WTC11 (cell line): ENCODE data around the gene CCL8. TPM values are rescaled to one million over a fixed set of nuclear protein-coding genes. Genes with fewer than 3 reads are reported as not detected.

Source experiments
- ATAC-seq: fragments of 200-7000 bp; cut with Tn5 transposase; 2 replicates; pipeline ENCODE4 v1.10.0; 2021; ENCODE audit warnings: mild to moderate bottlenecking, moderate library complexity
- CTCF ChIA-PET: fragments of 300-600 bp; sonication (Branson Sonifier 250); formaldehyde crosslinking; loops from one replicate; lab custom pipeline; 2021; ENCODE audit warnings: antibody characterized with exemption; lab: Charles Lee
- POLR2A ChIA-PET: fragments of 350-600 bp; sonication (Branson Sonifier 250); formaldehyde crosslinking; loops from one replicate; lab custom pipeline; 2021; ENCODE audit warnings: antibody characterized with exemption; lab: Charles Lee
- DNase-seq: peaks from one replicate; pipeline ENCODE4 v3.0.0; 2021; ENCODE audit warnings: low spot score
- H3K27ac Mint-ChIP-seq: 2 replicates; pipeline ENCODE4 v1.8.0; 2021; ENCODE audit warnings: mixed read lengths
- H3K27me3 Mint-ChIP-seq: 2 replicates; pipeline ENCODE4 v1.8.0; 2021; ENCODE audit warnings: low read depth, mild to moderate bottlenecking, moderate library complexity, mixed read lengths
- H3K36me3 Mint-ChIP-seq: 2 replicates; pipeline ENCODE4 v1.8.0; 2021; ENCODE audit warnings: mixed read lengths
- H3K4me1 Mint-ChIP-seq: 2 replicates; pipeline ENCODE4 v1.8.0; 2022; ENCODE audit warnings: mixed read lengths
- H3K4me3 Mint-ChIP-seq: 2 replicates; pipeline ENCODE4 v1.8.0; 2021; ENCODE audit warnings: mild to moderate bottlenecking, moderate library complexity, mixed read lengths
- H3K9me3 Mint-ChIP-seq: 2 replicates; pipeline ENCODE4 v1.8.0; 2021; ENCODE audit warnings: mixed read lengths
- AR ChIP-seq: fragments of 250-450 bp; sonication (Bioruptor Pico); IDR thresholded peaks from 2 replicates; pipeline ENCODE4 v1.9.0; 2021; ENCODE audit warnings: mild to moderate bottlenecking
- ATF2 ChIP-seq: sonication (generic); formaldehyde crosslinking; IDR thresholded peaks from 2 replicates; pipeline ENCODE4 v1.8.1; 2022; ENCODE audit warnings: low read depth, missing genetic modification reagents, borderline replicate concordance
- CREB1 ChIP-seq: sonication (generic); formaldehyde crosslinking; IDR thresholded peaks from 2 replicates; pipeline ENCODE4 v1.8.0; 2023; ENCODE audit warnings: mild to moderate bottlenecking, missing genetic modification reagents
- EMX1 ChIP-seq: fragments of 250-450 bp; sonication (Bioruptor Pico); IDR thresholded peaks from 2 replicates; pipeline ENCODE4 v1.8.0; 2021; ENCODE audit warnings: mild to moderate bottlenecking
- ESRRA ChIP-seq: sonication (generic); formaldehyde crosslinking; IDR thresholded peaks from 2 replicates; pipeline ENCODE4 v1.8.1; 2022; ENCODE audit warnings: mild to moderate bottlenecking, missing genetic modification reagents, borderline replicate concordance
- FOXK1 ChIP-seq: sonication (generic); formaldehyde crosslinking; IDR thresholded peaks from 2 replicates; pipeline ENCODE4 v1.8.0; 2022; ENCODE audit warnings: mild to moderate bottlenecking, moderate library complexity, missing genetic modification reagents
- IRF2 ChIP-seq: sonication (generic); formaldehyde crosslinking; IDR thresholded peaks from 2 replicates; pipeline ENCODE4 v1.8.0; 2022; ENCODE audit warnings: low read depth, missing genetic modification reagents, borderline replicate concordance
- NFATC4 ChIP-seq: fragments of 250-450 bp; sonication (Bioruptor Pico); IDR thresholded peaks from 2 replicates; pipeline ENCODE4 v1.9.0; 2021; ENCODE audit warnings: mild to moderate bottlenecking
- NR2C2 ChIP-seq: sonication (generic); formaldehyde crosslinking; IDR thresholded peaks from 2 replicates; pipeline ENCODE4 v1.8.0; 2022; ENCODE audit warnings: mild to moderate bottlenecking, missing genetic modification reagents
- NR3C1 ChIP-seq: sonication (generic); formaldehyde crosslinking; conservative IDR thresholded peaks from 2 replicates; pipeline ENCODE4 v1.8.1; 2023; ENCODE audit warnings: low read depth, mild to moderate bottlenecking, missing genetic modification reagents
- OVOL2 ChIP-seq: fragments of 250-450 bp; sonication (Bioruptor Pico); IDR thresholded peaks from 2 replicates; pipeline ENCODE4 v1.9.0; 2021; ENCODE audit warnings: mild to moderate bottlenecking, borderline replicate concordance
- SMAD3 ChIP-seq: sonication (generic); formaldehyde crosslinking; IDR thresholded peaks from 2 replicates; pipeline ENCODE4 v1.8.0; 2022; ENCODE audit warnings: missing genetic modification reagents, mild to moderate bottlenecking, borderline replicate concordance
- ZBTB21 ChIP-seq: sonication (generic); formaldehyde crosslinking; IDR thresholded peaks from 2 replicates; pipeline ENCODE4 v1.8.1; 2023; ENCODE audit warnings: mild to moderate bottlenecking, missing genetic modification reagents, borderline replicate concordance
- ZNF121 ChIP-seq: sonication (generic); formaldehyde crosslinking; IDR thresholded peaks from 2 replicates; pipeline ENCODE4 v1.8.0; 2023; ENCODE audit warnings: missing genetic modification reagents
- ZNF219 ChIP-seq: sonication (generic); formaldehyde crosslinking; IDR thresholded peaks from 2 replicates; pipeline ENCODE4 v1.8.0; 2023; ENCODE audit warnings: missing genetic modification reagents, mild to moderate bottlenecking, borderline replicate concordance
- ZNF396 ChIP-seq: fragments of 250-450 bp; sonication (Bioruptor Pico); IDR thresholded peaks from 2 replicates; pipeline ENCODE4 v1.8.0; 2021; ENCODE audit warnings: mild to moderate bottlenecking, moderate library complexity, borderline replicate concordance
- ZNF416 ChIP-seq: fragments of 250-450 bp; sonication (Bioruptor Pico); IDR thresholded peaks from 2 replicates; pipeline ENCODE4 v1.9.0; 2021; ENCODE audit warnings: mild to moderate bottlenecking, inconsistent platforms
- ZNF423 ChIP-seq: fragments of 250-450 bp; sonication (Bioruptor Pico); IDR thresholded peaks from 2 replicates; pipeline ENCODE4 v2.1.2; 2022; ENCODE audit warnings: mild to moderate bottlenecking, moderate library complexity
- total RNA-seq: library from RNA; stranded (reverse); gene quantifications from 3 replicates; pipeline ENCODE4 v1.2.3, GENCODE V29; 2021
- TF ChIP-seq, protein P1 (sequence below): sonication (generic); formaldehyde crosslinking; IDR thresholded peaks from 2 replicates; pipeline ENCODE4 v1.8.0; 2022; ENCODE audit warnings: missing genetic modification reagents
- TF ChIP-seq, protein P2 (sequence below): sonication (generic); formaldehyde crosslinking; IDR thresholded peaks from 2 replicates; pipeline ENCODE4 v1.8.0; 2022; ENCODE audit warnings: mild to moderate bottlenecking, missing genetic modification reagents
- TF ChIP-seq, protein P3 (sequence below): sonication (generic); formaldehyde crosslinking; IDR thresholded peaks from 2 replicates; pipeline ENCODE4 v1.8.1; 2023; ENCODE audit warnings: mild to moderate bottlenecking, missing genetic modification reagents
- TF ChIP-seq, protein P4 (sequence below): sonication (generic); formaldehyde crosslinking; conservative IDR thresholded peaks from 2 replicates; pipeline ENCODE4 v1.8.1; 2022; ENCODE audit warnings: mild to moderate bottlenecking, missing genetic modification reagents
- TF ChIP-seq, protein P5 (sequence below): fragments of 250-450 bp; sonication (Bioruptor Pico); IDR thresholded peaks from 2 replicates; pipeline ENCODE4 v1.9.0; 2021; ENCODE audit warnings: mild to moderate bottlenecking

Gene CCL8
- total RNA-seq, 1 experiment from 2014 or later = not detected

- CTCF ChIA-PET = interaction anchor here (6.8 kb wide), 1 partner anchor 156 kb away, joined by 346 read pairs; no protein-coding TSS in a partner anchor
- Mint-ChIP-seq H3K4me3 (no peak overlapping the region), H3K4me1 (peaks cover 3% of the 10 kb centered on the region; the same call in 1 of the 2 replicates), H3K27me3 (peaks cover 13% of the 10 kb centered on the region; the same call in 1 of the 2 replicates), H3K9me3 (peaks cover 4% of the 10 kb centered on the region), H3K36me3 (no peaks in the 10 kb centered on the region; the same call in 1 of the 2 replicates), H3K27ac (no peak overlapping the region)
- TF ChIP-seq AR (CRISPR knock-in tag) (no peak), ZNF219 (CRISPR knock-in tag) (no peak), ZNF423 (no peak), FOXK1 (no peak), SMAD3 (CRISPR knock-in tag) (no peak), IRF2 (CRISPR knock-in tag) (no peak), ZNF396 (CRISPR knock-in tag) (no peak), ATF2 (CRISPR knock-in tag) (no peak), EMX1 (CRISPR knock-in tag) (no peak)
- TF ChIP-seq, protein P1, sequence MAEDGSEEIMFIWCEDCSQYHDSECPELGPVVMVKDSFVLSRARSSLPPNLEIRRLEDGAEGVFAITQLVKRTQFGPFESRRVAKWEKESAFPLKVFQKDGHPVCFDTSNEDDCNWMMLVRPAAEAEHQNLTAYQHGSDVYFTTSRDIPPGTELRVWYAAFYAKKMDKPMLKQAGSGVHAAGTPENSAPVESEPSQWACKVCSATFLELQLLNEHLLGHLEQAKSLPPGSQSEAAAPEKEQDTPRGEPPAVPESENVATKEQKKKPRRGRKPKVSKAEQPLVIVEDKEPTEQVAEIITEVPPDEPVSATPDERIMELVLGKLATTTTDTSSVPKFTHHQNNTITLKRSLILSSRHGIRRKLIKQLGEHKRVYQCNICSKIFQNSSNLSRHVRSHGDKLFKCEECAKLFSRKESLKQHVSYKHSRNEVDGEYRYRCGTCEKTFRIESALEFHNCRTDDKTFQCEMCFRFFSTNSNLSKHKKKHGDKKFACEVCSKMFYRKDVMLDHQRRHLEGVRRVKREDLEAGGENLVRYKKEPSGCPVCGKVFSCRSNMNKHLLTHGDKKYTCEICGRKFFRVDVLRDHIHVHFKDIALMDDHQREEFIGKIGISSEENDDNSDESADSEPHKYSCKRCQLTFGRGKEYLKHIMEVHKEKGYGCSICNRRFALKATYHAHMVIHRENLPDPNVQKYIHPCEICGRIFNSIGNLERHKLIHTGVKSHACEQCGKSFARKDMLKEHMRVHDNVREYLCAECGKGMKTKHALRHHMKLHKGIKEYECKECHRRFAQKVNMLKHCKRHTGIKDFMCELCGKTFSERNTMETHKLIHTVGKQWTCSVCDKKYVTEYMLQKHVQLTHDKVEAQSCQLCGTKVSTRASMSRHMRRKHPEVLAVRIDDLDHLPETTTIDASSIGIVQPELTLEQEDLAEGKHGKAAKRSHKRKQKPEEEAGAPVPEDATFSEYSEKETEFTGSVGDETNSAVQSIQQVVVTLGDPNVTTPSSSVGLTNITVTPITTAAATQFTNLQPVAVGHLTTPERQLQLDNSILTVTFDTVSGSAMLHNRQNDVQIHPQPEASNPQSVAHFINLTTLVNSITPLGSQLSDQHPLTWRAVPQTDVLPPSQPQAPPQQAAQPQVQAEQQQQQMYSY (CRISPR knock-in tag) = no peak
- TF ChIP-seq, protein P2, sequence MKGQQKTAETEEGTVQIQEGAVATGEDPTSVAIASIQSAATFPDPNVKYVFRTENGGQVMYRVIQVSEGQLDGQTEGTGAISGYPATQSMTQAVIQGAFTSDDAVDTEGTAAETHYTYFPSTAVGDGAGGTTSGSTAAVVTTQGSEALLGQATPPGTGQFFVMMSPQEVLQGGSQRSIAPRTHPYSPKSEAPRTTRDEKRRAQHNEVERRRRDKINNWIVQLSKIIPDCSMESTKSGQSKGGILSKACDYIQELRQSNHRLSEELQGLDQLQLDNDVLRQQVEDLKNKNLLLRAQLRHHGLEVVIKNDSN (CRISPR knock-in tag) = no peak
- TF ChIP-seq, protein P3, sequence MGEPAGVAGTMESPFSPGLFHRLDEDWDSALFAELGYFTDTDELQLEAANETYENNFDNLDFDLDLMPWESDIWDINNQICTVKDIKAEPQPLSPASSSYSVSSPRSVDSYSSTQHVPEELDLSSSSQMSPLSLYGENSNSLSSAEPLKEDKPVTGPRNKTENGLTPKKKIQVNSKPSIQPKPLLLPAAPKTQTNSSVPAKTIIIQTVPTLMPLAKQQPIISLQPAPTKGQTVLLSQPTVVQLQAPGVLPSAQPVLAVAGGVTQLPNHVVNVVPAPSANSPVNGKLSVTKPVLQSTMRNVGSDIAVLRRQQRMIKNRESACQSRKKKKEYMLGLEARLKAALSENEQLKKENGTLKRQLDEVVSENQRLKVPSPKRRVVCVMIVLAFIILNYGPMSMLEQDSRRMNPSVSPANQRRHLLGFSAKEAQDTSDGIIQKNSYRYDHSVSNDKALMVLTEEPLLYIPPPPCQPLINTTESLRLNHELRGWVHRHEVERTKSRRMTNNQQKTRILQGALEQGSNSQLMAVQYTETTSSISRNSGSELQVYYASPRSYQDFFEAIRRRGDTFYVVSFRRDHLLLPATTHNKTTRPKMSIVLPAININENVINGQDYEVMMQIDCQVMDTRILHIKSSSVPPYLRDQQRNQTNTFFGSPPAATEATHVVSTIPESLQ = no peak
- DNase-seq = no peak
- POLR2A ChIA-PET = no interaction called here
- ATAC-seq = no peak
Observed at GRCh38 chr17:34358631-34359030, 39.4 kb downstream of the CCL8 start.

GRCh38 chr17:34360601-34361270, 41.5 kb downstream of the CCL8 start:
- no peaks in the 10 kb centered on the region for H3K9me3 Mint-ChIP-seq
- POLR2A ChIA-PET = interaction anchor here (1.2 kb wide), 2 partner anchors 159 to 160 kb away, joined by 4 to 7 read pairs; no protein-coding TSS in a partner anchor
- TF ChIP-seq NR2C2 (CRISPR knock-in tag) (no peak), NFATC4 (CRISPR knock-in tag) (no peak), ZNF416 (CRISPR knock-in tag) (no peak), ZNF121 (no peak), CREB1 (CRISPR knock-in tag) (no peak), OVOL2 (CRISPR knock-in tag) (no peak), ZBTB21 (CRISPR knock-in tag) (no peak), ZNF219 (CRISPR knock-in tag) (no peak), NR3C1 (CRISPR knock-in tag) (no peak), ESRRA (no peak)
- TF ChIP-seq, protein P4, sequence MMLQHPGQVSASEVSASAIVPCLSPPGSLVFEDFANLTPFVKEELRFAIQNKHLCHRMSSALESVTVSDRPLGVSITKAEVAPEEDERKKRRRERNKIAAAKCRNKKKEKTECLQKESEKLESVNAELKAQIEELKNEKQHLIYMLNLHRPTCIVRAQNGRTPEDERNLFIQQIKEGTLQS (CRISPR knock-in tag) = no peak
- TF ChIP-seq, protein P5, sequence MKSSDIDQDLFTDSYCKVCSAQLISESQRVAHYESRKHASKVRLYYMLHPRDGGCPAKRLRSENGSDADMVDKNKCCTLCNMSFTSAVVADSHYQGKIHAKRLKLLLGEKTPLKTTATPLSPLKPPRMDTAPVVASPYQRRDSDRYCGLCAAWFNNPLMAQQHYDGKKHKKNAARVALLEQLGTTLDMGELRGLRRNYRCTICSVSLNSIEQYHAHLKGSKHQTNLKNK (CRISPR knock-in tag) = no peak
- no peak for ATAC-seq
- H3K27me3 Mint-ChIP-seq = peaks cover 13% of the 10 kb centered on the region; the same call in 1 of the 2 replicates
- H3K4me3 Mint-ChIP-seq = no peak overlapping the region
- DNase-seq = no peak
- no peaks in the 10 kb centered on the region for H3K36me3 Mint-ChIP-seq
- CTCF ChIA-PET = interaction anchor here (0.6 to 6.8 kb wide), 89 partner anchors 9 to 721 kb away, joined by 3 to 346 read pairs (median 6); partner anchors contain the start of genes CCL11, CCL2 and CCL8
- no peak overlapping the region for H3K27ac Mint-ChIP-seq
- peaks cover 3% of the 10 kb centered on the region; the same call in 1 of the 2 replicates for H3K4me1 Mint-ChIP-seq
